Glomerular endothelial cell (primary cell): ENCODE results near the gene B4GALT7. TPM values are rescaled to one million over a fixed set of nuclear protein-coding genes. Genes with fewer than 3 reads are reported as not detected.
"Not testable (repeated sequence)": the region's sequence is repeated elsewhere in the genome, so short reads cannot be mapped to it uniquely, and the experiment has no call there.

Source experiments
- DNase-seq: peaks from one replicate; pipeline ENCODE4 v3.0.0-alpha.2; 2011; ENCODE audit warnings: low read depth, low spot score; ENCODE audit errors: extremely low read depth
- total RNA-seq: library from RNA; depleted of rRNA; stranded (reverse); fragments of >200 nt; gene quantifications from 2 replicates; pipeline ENCODE4 v1.2.3, GENCODE V29; 2015

B4GALT7 gene
- total RNA-seq, 1 donor from 2014 or later: 47.9 TPM

GRCh38 chr5:177608243-177609075, 8.5 kb downstream of the B4GALT7 start:
- no peak for DNase-seq

DNA sequence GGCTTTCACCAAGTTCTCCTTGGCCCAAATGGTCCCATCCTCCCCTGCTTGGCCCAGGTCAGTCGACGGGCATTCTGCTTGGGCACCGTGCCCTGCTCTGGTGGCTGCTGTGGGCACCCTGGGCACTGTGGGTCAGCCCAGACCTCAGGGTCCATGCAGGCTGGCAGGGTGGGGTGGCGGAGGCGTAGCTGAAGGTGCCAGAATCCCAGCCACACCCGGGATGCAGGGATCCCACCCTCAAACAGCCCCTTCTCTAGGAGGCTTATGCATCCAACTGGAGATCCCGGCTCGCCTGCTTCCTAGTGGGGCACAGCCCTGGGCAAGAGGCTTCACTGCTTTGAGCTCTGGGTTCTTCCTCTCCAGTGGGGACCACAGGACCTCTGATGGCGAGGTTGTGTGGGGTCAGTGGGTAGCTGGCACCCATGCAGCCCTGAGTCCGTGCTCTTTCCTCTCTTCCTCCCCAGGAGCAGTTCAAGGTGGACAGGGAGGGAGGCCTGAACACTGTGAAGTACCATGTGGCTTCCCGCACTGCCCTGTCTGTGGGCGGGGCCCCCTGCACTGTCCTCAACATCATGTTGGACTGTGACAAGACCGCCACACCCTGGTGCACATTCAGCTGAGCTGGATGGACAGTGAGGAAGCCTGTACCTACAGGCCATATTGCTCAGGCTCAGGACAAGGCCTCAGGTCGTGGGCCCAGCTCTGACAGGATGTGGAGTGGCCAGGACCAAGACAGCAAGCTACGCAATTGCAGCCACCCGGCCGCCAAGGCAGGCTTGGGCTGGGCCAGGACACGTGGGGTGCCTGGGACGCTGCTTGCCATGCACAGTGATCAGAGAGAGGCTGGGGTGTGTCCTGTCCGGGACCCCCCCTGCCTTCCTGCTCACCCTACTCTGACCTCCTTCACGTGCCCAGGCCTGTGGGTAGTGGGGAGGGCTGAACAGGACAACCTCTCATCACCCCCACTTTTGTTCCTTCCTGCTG, 9.4 kb downstream of the B4GALT7 start:
- no peak for DNase-seq

DNA sequence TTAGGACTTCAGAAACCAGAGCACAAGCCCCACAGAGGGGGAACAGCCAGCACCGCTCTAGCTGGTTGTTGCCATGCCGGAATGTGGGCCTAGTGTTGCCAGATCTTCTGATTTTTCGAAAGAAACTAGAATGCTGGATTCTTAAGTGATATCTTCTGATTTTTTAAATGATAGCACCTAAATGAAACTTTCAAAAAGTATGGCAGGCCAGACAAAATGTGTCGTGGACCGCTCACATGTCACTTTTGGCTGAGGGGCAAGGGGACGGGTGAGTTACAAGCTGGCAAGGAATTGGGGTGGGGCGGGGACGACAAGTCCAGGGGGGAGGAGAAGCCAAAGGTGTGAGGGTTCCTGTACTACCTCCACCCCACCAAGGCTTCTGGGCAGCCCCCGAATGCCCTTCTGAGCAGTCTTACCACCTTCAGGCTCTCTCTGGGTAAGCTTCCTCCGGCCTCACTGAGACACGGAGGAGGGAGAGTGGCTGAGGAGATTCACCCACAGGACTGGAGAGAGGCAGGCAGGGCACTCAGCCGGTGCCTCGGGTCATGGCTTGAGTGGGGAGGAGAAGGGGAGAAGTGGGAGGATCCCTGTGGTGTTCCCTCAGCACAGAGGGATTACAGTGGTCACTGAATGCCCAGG, 10.3 kb downstream of the B4GALT7 start:
- DNase-seq: no peak

DNA sequence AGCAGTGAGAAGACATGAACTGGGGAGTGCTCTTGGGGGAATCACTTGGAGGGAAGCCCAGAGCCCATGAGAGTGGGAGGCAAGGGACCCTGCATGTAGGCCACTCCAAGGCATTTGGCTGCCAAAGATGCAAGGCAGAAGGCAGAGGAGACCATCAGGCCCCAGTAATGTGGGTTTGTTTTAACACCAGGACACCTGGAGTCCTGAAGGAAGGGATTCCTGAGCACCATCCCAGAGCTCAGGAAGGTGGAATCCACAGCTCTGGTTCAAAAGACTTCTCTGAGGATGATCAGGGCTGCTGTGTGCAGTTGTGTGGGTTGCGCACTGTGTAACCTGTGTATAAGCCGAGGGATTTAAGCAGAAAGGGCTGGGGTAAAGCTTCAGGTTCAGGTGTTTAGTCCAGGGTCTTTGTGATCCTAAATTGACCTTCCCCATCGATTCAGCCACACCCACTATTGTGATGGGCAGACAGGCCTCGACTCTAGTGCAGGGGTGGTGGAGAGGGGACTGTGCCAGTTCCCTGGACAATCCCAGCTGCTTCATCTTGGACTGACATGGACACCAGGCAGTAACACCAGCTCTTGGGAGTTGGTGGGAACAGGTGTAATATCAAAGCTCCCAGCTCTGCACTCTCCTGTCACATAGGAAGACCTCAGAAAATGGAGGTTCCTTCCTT, 11.0 kb downstream of the B4GALT7 start:
- no peak for DNase-seq

DNA sequence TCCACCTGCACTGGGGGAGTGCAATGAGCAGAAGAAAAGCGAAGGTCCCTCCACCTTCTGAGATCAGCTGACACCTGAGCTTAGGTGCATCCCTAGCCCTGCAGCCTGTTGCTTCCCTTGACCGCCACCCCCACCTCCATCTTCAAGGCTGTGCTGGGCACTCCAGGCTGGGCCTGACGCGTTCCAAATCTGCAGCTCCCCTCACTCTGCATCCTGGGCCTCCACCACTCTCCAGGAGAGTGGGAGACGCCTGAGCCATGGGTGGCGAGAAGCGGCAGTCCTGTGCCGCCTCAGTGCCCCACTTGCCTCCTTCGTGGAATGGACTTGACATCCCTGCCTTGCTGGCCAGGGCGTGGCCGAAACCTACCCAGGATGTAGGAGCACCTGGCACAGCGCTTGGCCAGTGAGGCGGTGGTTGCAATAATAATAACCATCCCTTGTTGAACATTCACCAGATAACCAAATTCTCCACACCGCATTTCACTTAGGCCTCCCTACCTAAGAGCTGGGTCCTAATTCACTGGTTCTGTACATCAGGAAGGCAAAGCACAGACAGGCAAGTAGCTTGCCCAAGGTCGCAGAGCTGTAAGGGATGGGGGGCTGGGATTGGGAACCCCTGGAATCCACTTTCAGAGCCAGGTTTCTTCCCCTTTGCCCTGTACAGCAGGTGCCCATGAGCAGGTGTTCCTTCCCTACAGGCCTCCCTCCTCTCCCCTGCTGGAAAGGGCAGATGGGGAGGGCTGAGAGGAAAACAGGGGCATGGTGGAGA, 11.7 kb downstream of the B4GALT7 start:
- no peak for DNase-seq

GRCh38 chr5:177612215-177612673, 12.3 kb downstream of the B4GALT7 start:
- DNase-seq: no peak

DNA sequence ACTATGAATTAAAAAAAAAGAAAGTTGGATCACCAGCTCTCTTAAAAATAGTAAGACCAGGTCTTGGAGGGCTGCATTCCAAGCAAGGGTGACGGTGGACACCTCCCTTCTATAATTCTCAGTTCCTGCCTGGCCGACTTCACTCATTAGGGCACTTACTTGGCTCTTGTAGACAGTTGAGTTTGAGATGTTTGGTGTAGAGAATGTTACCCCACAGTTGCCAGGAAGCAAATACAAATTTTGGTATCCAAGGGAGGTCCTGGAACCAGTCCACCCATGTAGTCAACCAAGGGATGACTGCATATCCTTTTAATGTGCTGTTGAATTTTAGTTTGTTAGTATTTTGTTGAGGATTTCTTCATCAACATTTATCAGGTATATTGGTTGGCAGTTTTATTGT, 20.6 kb downstream of the B4GALT7 start:
- no peak for DNase-seq

GRCh38 chr5:177624172-177624571, 24.2 kb downstream of the B4GALT7 start:
- not testable (repeated sequence) for DNase-seq

GRCh38 chr5:177630186-177630585, 30.3 kb downstream of the B4GALT7 start:
- not testable (repeated sequence) for DNase-seq

DNA sequence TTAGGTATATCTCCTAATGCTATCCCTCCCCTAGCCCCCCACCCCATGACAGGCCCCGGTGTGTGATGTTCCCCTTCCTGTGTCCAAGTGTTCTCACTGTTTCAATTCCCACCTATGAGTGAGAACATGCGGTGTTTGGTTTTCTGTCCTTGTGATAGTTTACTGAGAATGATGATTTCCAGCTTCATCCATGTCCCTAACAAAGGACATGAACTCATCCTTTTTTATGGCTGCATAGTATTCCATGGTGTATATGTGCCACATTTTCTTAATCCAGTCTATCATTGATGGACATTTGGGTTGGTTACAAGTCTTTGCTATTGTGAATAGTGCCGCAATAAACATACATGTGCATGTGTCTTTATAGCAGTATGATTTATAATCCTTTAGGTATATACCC, 35.0 kb downstream of the B4GALT7 start:
- not testable (repeated sequence) for DNase-seq

DNA sequence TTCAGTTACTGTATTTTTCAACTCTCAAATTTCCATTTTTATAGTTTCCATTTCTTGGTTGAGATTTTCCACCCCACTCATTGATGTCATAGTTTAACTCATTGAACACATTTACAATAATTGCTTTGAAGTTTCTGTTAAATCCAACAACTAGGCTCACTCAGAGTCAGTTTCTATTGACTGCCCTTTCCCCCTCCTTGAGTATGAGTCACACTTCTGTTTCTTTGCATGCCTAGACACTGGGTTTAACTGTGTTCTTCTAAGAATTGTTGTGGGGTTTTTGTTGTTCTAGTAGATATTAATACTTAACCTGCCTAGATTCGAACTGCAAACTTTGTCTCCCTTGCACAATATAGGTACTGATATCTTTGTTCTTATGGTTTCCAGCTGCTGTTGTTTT, 45.5 kb downstream of the B4GALT7 start:
- DNase-seq: not testable (repeated sequence)

- DNase-seq: not testable (repeated sequence)
Measured at GRCh38 chr5:177651235-177651634, 51.3 kb downstream of the B4GALT7 start.

DNA sequence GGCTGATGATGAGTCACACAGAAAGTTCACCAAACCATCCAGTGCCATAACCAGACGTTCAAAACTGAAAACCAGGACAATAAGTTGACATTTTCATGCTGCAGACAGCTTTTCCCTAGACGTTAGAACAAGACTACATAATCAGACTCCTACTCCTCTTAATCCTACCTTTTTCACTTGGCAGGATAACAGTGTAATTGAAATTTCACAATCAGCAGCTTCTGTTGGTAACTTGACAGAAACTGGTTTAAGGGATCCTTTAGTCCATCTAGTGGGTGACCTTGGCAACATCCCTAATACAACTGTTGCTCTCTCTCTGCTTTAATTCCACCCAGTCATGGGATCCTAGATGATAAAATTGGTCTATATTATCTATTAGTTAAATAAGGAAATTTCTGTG, 57.9 kb downstream of the B4GALT7 start:
- DNase-seq: not testable (repeated sequence)

DNA sequence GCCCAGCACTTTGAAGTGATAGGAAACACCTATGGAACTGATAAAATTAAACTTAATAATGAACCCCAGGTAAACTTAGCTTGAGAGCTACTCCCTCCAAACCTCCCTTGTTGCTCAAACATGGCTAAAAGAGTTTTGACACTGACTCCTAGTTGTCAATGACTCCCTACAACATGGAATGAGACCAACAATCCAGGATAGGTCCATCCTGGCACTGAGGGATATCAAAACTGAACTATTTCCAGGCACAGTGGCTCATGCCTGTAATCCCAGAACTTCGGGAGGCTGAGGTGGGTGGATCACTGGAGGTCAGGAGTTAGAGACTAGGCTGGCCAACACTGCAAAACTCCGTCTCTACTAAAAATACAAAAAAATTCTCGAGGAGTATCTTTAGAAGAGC, 58.6 kb downstream of the B4GALT7 start:
- DNase-seq: not testable (repeated sequence)

Other genes starting within 250 kb of the B4GALT7 start
- gene LMAN2, start 248.5 kb upstream of the B4GALT7 start, total RNA-seq: 295 and 316 TPM in 2 replicates
- 9.8 and 12.8 TPM in 2 replicates for gene RGS14, start 242.2 kb upstream of the B4GALT7 start, total RNA-seq
- not detected in 2 replicates for gene SLC34A1, start 215.7 kb upstream of the B4GALT7 start, total RNA-seq
- gene PFN3, start 199.5 kb upstream of the B4GALT7 start, total RNA-seq: not detected in 2 replicates
- gene F12, start 190.6 kb upstream of the B4GALT7 start, total RNA-seq: 0.53 and 4.3 TPM in 2 replicates
- gene GRK6, start 173.5 kb upstream of the B4GALT7 start, total RNA-seq: 21.7 and 27.5 TPM in 2 replicates
- gene PRR7, start 153.3 kb upstream of the B4GALT7 start, total RNA-seq: 13.5 and 20.0 TPM in 2 replicates
- gene DBN1, start 126.5 kb upstream of the B4GALT7 start, total RNA-seq: 300 and 362 TPM in 2 replicates
- 341 and 346 TPM in 2 replicates for gene PDLIM7, start 102.5 kb upstream of the B4GALT7 start, total RNA-seq
- 11.2 and 15.6 TPM in 2 replicates for gene DOK3, start 90.3 kb upstream of the B4GALT7 start, total RNA-seq
- gene DDX41, start 83.2 kb upstream of the B4GALT7 start, total RNA-seq: 102 and 115 TPM in 2 replicates
- 30.2 and 55.1 TPM in 2 replicates for gene FAM193B, start 45.6 kb upstream of the B4GALT7 start, total RNA-seq
- 247 and 332 TPM in 2 replicates for gene TMED9, start 7.9 kb upstream of the B4GALT7 start, total RNA-seq
- not detected in 2 replicates for gene FAM153A, start 182.8 kb downstream of the B4GALT7 start, total RNA-seq